MM.1S (cell line): ENCODE measurements around the gene KRTAP20-1.

ENCODE experiments used
- DNase-seq: peaks from one replicate; pipeline ENCODE4 v3.0.0-alpha.2; 2015
- H2AFZ ChIP-seq: fragments of 300-600 bp; sonication (generic); 2 replicates; pipeline ENCODE4 v1.6.0; 2016; ENCODE audit warnings: antibody characterized with exemption, low read length
- H3F3A ChIP-seq: fragments of 300-600 bp; sonication (generic); 2 replicates; pipeline ENCODE4 v1.6.1; 2016; ENCODE audit warnings: mild to moderate bottlenecking, antibody characterized with exemption, low read length, moderate library complexity, mixed read lengths; ENCODE audit not compliant: insufficient read depth
- H3K27ac ChIP-seq: fragments of 300-600 bp; sonication (generic); 2 replicates; pipeline ENCODE4 v1.5.1; 2016; ENCODE audit warnings: mild to moderate bottlenecking, low read length
- H3K27me3 ChIP-seq: fragments of 300-600 bp; sonication (generic); replicated peaks from 2 replicates; pipeline ENCODE4 v1.6.0; 2016; ENCODE audit warnings: low read length; ENCODE audit not compliant: insufficient read depth
- H3K36me3 ChIP-seq: fragments of 300-600 bp; sonication (generic); replicated peaks from 2 replicates; pipeline ENCODE4 v1.6.1; 2016; ENCODE audit warnings: mild to moderate bottlenecking, low read length, mixed read lengths; ENCODE audit not compliant: insufficient read depth
- H3K4me1 ChIP-seq: fragments of 300-600 bp; sonication (generic); 2 replicates; pipeline ENCODE4 v1.6.1; 2016; ENCODE audit warnings: low read length, mixed read lengths
- H3K4me2 ChIP-seq: fragments of 300-600 bp; sonication (generic); 2 replicates; pipeline ENCODE4 v1.6.0; 2016; ENCODE audit warnings: low read depth, low read length
- H3K4me3 ChIP-seq: fragments of 300-600 bp; sonication (generic); 2 replicates; pipeline ENCODE4 v1.5.1; 2016; ENCODE audit warnings: low read length, mixed read lengths
- H3K79me2 ChIP-seq: fragments of 300-600 bp; sonication (generic); 2 replicates; pipeline ENCODE4 v1.6.1; 2016; ENCODE audit warnings: mixed run types, low read length, mixed read lengths
- H3K9ac ChIP-seq: fragments of 300-600 bp; sonication (generic); 2 replicates; pipeline ENCODE4 v1.6.1; 2016; ENCODE audit warnings: low read length, mixed read lengths
- H3K9me2 ChIP-seq: fragments of 300-600 bp; sonication (generic); replicated peaks from 2 replicates; pipeline ENCODE4 v1.6.1; 2016; ENCODE audit warnings: mild to moderate bottlenecking, low read length, mixed read lengths; ENCODE audit not compliant: insufficient read depth
- H3K9me3 ChIP-seq: fragments of 300-600 bp; sonication (generic); replicated peaks from 2 replicates; pipeline ENCODE4 v1.6.1; 2016; ENCODE audit warnings: mild to moderate bottlenecking, low read length, mixed read lengths; ENCODE audit not compliant: insufficient read depth
- H4K20me1 ChIP-seq: fragments of 300-600 bp; sonication (generic); 2 replicates; pipeline ENCODE4 v1.6.1; 2016; ENCODE audit warnings: mild to moderate bottlenecking, low read length, moderate library complexity, mixed read lengths; ENCODE audit not compliant: insufficient read depth
- EZH2 ChIP-seq: fragments of 300-600 bp; sonication (generic); optimal IDR thresholded peaks from 2 replicates; pipeline ENCODE3; 2017; ENCODE audit warnings: low read depth, mild to moderate bottlenecking, antibody characterized with exemption, low read length, mixed read lengths
- EZH2phosphoT487 ChIP-seq: fragments of 300-600 bp; sonication (generic); IDR thresholded peaks from 2 replicates; pipeline ENCODE4 v1.6.1; 2018; ENCODE audit warnings: antibody characterized with exemption, low read length
- TF ChIP-seq, protein P1 (sequence below): fragments of 300-600 bp; sonication (generic); IDR thresholded peaks from 2 replicates; pipeline ENCODE4 v1.5.1; 2016; ENCODE audit warnings: antibody characterized with exemption, low read length, mixed read lengths

The KRTAP20-1 gene, protein sequence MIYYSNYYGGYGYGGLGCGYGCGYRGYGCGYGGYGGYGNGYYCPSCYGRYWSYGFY

DNA sequence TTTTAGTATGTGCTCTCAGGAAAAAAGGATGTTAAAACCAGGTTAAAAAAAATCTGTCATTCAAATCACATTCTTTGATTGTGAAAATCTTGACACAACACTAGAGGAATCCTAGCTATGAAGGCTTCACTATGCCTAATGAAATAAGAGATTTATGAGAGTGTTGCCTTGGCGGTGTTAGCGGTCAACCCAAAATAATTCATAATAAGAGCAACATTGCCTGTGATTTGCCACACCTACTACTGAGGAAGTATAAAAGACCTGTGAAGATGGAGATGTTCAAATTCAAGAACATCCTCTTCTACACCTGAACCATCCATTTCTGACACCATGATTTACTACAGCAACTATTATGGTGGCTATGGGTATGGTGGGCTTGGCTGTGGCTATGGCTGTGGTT lies at the start of gene KRTAP20-1:
Gene KRTAP20-1 (plus strand): TSS at position 301 of the 400 bp plus-strand sequence. CDS start 30 bp downstream, at position 331.
- Histone ChIP-seq H3K9ac (no peak within 1 kb of the TSS), H3K9me3 (no peaks in the 10 kb centered on the region), H3K36me3 (no peaks in the 10 kb centered on the region), H2AFZ (no peak within 1 kb of the TSS), H3K27me3 (no peaks in the 10 kb centered on the region), H3F3A (no peaks in the 10 kb centered on the region), H3K4me3 (no peak within 1 kb of the TSS), H3K4me1 (peaks cover 9% of the 10 kb centered on the region), H3K4me2 (no peak within 1 kb of the TSS), H3K79me2 (no peaks in the 10 kb centered on the region), H3K27ac (no peak within 1 kb of the TSS), H4K20me1 (no peaks in the 10 kb centered on the region), H3K9me2 (no peaks in the 10 kb centered on the region)
- TF ChIP-seq, protein P1, sequence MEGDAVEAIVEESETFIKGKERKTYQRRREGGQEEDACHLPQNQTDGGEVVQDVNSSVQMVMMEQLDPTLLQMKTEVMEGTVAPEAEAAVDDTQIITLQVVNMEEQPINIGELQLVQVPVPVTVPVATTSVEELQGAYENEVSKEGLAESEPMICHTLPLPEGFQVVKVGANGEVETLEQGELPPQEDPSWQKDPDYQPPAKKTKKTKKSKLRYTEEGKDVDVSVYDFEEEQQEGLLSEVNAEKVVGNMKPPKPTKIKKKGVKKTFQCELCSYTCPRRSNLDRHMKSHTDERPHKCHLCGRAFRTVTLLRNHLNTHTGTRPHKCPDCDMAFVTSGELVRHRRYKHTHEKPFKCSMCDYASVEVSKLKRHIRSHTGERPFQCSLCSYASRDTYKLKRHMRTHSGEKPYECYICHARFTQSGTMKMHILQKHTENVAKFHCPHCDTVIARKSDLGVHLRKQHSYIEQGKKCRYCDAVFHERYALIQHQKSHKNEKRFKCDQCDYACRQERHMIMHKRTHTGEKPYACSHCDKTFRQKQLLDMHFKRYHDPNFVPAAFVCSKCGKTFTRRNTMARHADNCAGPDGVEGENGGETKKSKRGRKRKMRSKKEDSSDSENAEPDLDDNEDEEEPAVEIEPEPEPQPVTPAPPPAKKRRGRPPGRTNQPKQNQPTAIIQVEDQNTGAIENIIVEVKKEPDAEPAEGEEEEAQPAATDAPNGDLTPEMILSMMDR = no peak
- TF ChIP-seq EZH2 (no peak), EZH2phosphoT487 (no peak)
- DNase-seq = no peak

DNA sequence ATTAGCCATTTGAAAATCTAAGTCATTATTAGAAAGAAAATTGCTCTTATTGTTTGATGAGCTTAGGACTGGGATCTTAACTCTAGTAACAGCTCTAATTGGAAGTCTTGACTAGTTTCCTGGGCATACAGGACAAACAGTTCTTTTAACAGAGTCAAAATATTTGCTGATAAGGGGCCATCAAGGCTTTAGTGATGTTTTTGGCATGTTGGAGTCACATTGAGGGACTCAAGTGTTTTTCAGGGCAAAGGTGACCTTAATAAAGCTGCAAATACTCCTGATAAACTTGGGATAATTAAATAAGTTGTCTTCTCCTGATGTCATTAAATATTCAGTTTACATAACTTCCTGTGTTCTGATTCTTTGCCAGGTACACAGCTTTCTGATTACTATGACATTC lies 48.6 kb upstream of the KRTAP20-1 start:
- Histone ChIP-seq H3K4me2 (no peak overlapping the region), H3K27ac (no peak overlapping the region), H2AFZ (no peak overlapping the region), H3F3A (no peaks in the 10 kb centered on the region), H3K4me1 (no peaks in the 10 kb centered on the region), H3K36me3 (no peaks in the 10 kb centered on the region), H3K9me2 (no peaks in the 10 kb centered on the region), H3K9ac (no peak overlapping the region), H3K4me3 (no peak overlapping the region), H3K79me2 (no peaks in the 10 kb centered on the region), H4K20me1 (no peaks in the 10 kb centered on the region), H3K27me3 (no peaks in the 10 kb centered on the region), H3K9me3 (no peaks in the 10 kb centered on the region)
- DNase-seq = no peak
- TF ChIP-seq, protein P1 = no peak
- no peak for TF ChIP-seq EZH2
- no peak for TF ChIP-seq EZH2phosphoT487

DNA sequence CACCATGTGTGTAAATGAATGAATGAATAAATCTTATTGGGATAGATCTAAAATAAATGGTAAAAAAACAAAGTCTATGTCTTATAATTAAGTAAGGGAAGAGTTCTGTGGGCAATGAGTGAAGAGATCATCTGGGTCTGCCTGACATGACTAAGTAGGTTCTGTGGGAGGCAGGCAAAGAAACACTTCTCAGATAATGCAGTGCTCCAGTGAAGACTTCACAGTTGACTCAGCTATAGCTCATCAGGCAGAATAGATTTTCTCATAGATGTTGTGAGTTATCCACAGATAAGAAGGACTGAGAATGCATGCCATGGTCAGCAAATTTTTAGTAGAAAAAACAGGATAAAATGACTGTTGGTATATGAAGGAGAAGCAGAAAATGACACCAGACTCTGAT lies 38.5 kb upstream of the KRTAP20-1 start:
- no peaks in the 10 kb centered on the region for H3F3A ChIP-seq
- no peaks in the 10 kb centered on the region for H3K27me3 ChIP-seq
- H3K4me2 ChIP-seq = no peak overlapping the region
- no peak for DNase-seq
- H3K36me3 ChIP-seq = no peaks in the 10 kb centered on the region
- no peaks in the 10 kb centered on the region for H3K9me3 ChIP-seq
- H3K4me1 ChIP-seq = no peaks in the 10 kb centered on the region
- no peaks in the 10 kb centered on the region for H3K79me2 ChIP-seq
- H3K9ac ChIP-seq = no peak overlapping the region
- no peak overlapping the region for H3K4me3 ChIP-seq
- H2AFZ ChIP-seq = no peak overlapping the region
- TF ChIP-seq EZH2phosphoT487 = no peak
- TF ChIP-seq, protein P1 = no peak
- no peak overlapping the region for H3K27ac ChIP-seq
- no peaks in the 10 kb centered on the region for H3K9me2 ChIP-seq
- H4K20me1 ChIP-seq = no peaks in the 10 kb centered on the region
